Measurements from ENCODE around the gene ARHGAP6. TPM values are rescaled to one million over a fixed set of nuclear protein-coding genes. Genes with fewer than 3 reads are reported as not detected.

Gene ARHGAP6
- total and polyA plus RNA-seq, 2 donors (not counting 3 experiments of a cell fraction or from before 2014, with no cell fraction given), result 0.69 to 0.83 TPM

- intact Hi-C loops (cut with micrococcal nuclease), result loop anchor here (10.0 kb wide), 1 partner anchor 306 kb away; no protein-coding TSS in a partner anchor
- H3K4me2 ChIP-seq (ENCODE audit: insufficient read depth, low read length), result no peak overlapping the region
- no peak for FAIRE-seq
Observed at GRCh38 chrX:11451151-11451550, 214.6 kb downstream of the ARHGAP6 start.

More at GRCh38 chrX:11451151-11451550, 214.6 kb downstream of the ARHGAP6 start:
- DNase-seq (ENCODE audit: low read depth, low spot score), result no peak
- no peak for TF ChIP-seq EZH2 (IDR thresholded peaks at IDR 0.05; ENCODE audit: borderline replicate concordance, low read depth, low read length, severe bottlenecking)
- TF ChIP-seq, protein P1, sequence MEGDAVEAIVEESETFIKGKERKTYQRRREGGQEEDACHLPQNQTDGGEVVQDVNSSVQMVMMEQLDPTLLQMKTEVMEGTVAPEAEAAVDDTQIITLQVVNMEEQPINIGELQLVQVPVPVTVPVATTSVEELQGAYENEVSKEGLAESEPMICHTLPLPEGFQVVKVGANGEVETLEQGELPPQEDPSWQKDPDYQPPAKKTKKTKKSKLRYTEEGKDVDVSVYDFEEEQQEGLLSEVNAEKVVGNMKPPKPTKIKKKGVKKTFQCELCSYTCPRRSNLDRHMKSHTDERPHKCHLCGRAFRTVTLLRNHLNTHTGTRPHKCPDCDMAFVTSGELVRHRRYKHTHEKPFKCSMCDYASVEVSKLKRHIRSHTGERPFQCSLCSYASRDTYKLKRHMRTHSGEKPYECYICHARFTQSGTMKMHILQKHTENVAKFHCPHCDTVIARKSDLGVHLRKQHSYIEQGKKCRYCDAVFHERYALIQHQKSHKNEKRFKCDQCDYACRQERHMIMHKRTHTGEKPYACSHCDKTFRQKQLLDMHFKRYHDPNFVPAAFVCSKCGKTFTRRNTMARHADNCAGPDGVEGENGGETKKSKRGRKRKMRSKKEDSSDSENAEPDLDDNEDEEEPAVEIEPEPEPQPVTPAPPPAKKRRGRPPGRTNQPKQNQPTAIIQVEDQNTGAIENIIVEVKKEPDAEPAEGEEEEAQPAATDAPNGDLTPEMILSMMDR (IDR thresholded peaks at IDR 0.05; ENCODE audit: extremely low read depth in 1 of 2, insufficient read depth in 1 of 2, low read depth in 1 of 2, low read length in 2 of 2), result no peak
- TF ChIP-seq MYC (IDR thresholded peaks at IDR 0.05; ENCODE audit: low read depth, low read length), result no peak
- TF ChIP-seq JUN (IDR thresholded peaks at IDR 0.05; ENCODE audit: borderline replicate concordance, insufficient read depth, insufficient read length, low read depth), result no peak
- no peak for TF ChIP-seq MAX (IDR thresholded peaks at IDR 0.05; ENCODE audit: insufficient read depth, insufficient read length)
- no peak for TF ChIP-seq GATA2 (IDR thresholded peaks at IDR 0.05; ENCODE audit: insufficient read depth, insufficient read length, low read depth, low read length)
- no peak for TF ChIP-seq POLR2AphosphoS5 (IDR thresholded peaks at IDR 0.05; ENCODE audit: insufficient read depth, low read depth, low read length)
- TF ChIP-seq POLR2A (IDR thresholded peaks at IDR 0.05; ENCODE audit: low read depth, low read length), result no peak
- no peak for TF ChIP-seq FOS (IDR thresholded peaks at IDR 0.05; ENCODE audit: borderline replicate concordance, insufficient read depth, low read length)
- no peak overlapping the region for H2AFZ ChIP-seq (ENCODE audit: low read depth, low read length)
- dilution Hi-C loops (cut with MboI; ENCODE audit: extremely low pct_ligation_motif_present, low sequenced_read_pairs), result no loop called here
- BruUV-seq (replicated peaks), result no TSS peak
- no peaks in the 10 kb centered on the region for H3K79me2 ChIP-seq (ENCODE audit: control insufficient read depth, insufficient read depth, low read length)
- no peak overlapping the region for H3K27ac ChIP-seq (ENCODE audit: insufficient read depth, low read depth, low read length)
- ChIA-PET CTCF (no interaction called here), POLR2A (no interaction called here)
- H3K4me3 ChIP-seq (replicated peaks in 1 of 3; ENCODE audit: insufficient read depth in 1 of 3, low read depth in 1 of 3, low read length in 3 of 3), result no peak overlapping the region
- H3K4me1 ChIP-seq (ENCODE audit: control insufficient read depth, extremely low read depth, insufficient read depth, low read length), result no peaks in the 10 kb centered on the region
- no peaks in the 10 kb centered on the region for H4K20me1 ChIP-seq (replicated peaks; ENCODE audit: control insufficient read depth, extremely low read depth, insufficient read depth, low read length)
- H3K9me1 ChIP-seq (replicated peaks; ENCODE audit: control insufficient read depth, extremely low read depth, insufficient read depth, low read length), result no peaks in the 10 kb centered on the region
- H3K27me3 ChIP-seq (ENCODE audit: control insufficient read depth in 2 of 2, insufficient read depth in 2 of 2, low read length in 2 of 2), result no peaks in the 10 kb centered on the region
- H3K36me3 ChIP-seq (ENCODE audit: control insufficient read depth in 2 of 2, extremely low read depth in 1 of 2, insufficient read depth in 2 of 2, low read length in 2 of 2), result no peaks in the 10 kb centered on the region
- H3K9ac ChIP-seq (replicated peaks; ENCODE audit: extremely low read depth, insufficient read depth, low read length), result no peak overlapping the region
- no peaks in the 10 kb centered on the region for H3K9me3 ChIP-seq (replicated peaks; ENCODE audit: control insufficient read depth, insufficient read depth, low read length)
